Uterus (tissue), 4 donors: ENCODE measurements around the gene SLC9C1. TPM values are rescaled to one million over a fixed set of nuclear protein-coding genes. Genes with fewer than 3 reads are reported as not detected.

ENCODE experiments used
- DNase-seq, 2 donors: peaks; one replicate each; pipeline ENCODE4 v3.0.0-alpha.2; 2019 to 2020
- H3K27ac ChIP-seq, 2 donors: fragments of 200-600 bp; sonication (generic); 1 replicate in 1 of 2; 2 replicates in 1 of 2; pipeline ENCODE4 v1.5.1; 2016 to 2018
- H3K27me3 ChIP-seq, 2 donors: fragments of 200-600 bp; sonication (generic); one replicate each; pipeline ENCODE4 v1.5.1; 2018 to 2019; ENCODE audit warnings: control low read depth in 1 of 2
- H3K36me3 ChIP-seq, 2 donors: fragments of 200-600 bp; sonication (generic); one replicate each; pipeline ENCODE4 v1.5.1; 2019; ENCODE audit warnings: control low read depth in 1 of 2
- H3K4me1 ChIP-seq, 2 donors: fragments of 200-600 bp; sonication (generic); one replicate each; pipeline ENCODE4 v1.5.1; 2018 to 2019; ENCODE audit warnings: control low read depth in 1 of 2
- H3K4me3 ChIP-seq, 2 donors: fragments of 200-600 bp; sonication (generic); 1 replicate in 1 of 2; 2 replicates in 1 of 2; pipeline ENCODE4 v1.5.1; 2018 to 2019; ENCODE audit warnings: mild to moderate bottlenecking in 1 of 2
- H3K9me3 ChIP-seq, 2 donors: fragments of 200-600 bp; sonication (generic); one replicate each; pipeline ENCODE4 v1.5.1; 2019; ENCODE audit warnings: control low read depth in 1 of 2
- POLR2A ChIP-seq, 2 donors: fragments of 450-650 bp; IDR thresholded peaks; one replicate each; pipeline ENCODE4 v1.6.1; 2016; ENCODE audit warnings: antibody characterized with exemption in 2 of 2, mild to moderate bottlenecking in 1 of 2, moderate library complexity in 1 of 2
- intact Hi-C: fragments of 100-400 bp; cut with DNase I; formaldehyde crosslinking; loops from one replicate; pipeline ENCODE4 v1.15.1; 2023; ENCODE audit warnings: low total_unique reads
- total RNA-seq, 4 donors: library from RNA; depleted of rRNA in 3 of 4; stranded (reverse); fragments of >200 nt in 3 of 4; gene quantifications; one replicate each; pipeline versions ENCODE4 v1.1.0 to v1.2.4, GENCODE V29; 2014 to 2023
- TF ChIP-seq, protein P1 (sequence below), 4 experiments: fragments of 200-600 bp in 2 of 4; fragments of 450-650 bp in 2 of 4; sonication (generic) in 2 of 4; IDR thresholded peaks; one replicate each; pipeline ENCODE4 v1.5.1; 2016 to 2019; ENCODE audit warnings: antibody characterized with exemption in 4 of 4, mild to moderate bottlenecking in 2 of 4, moderate library complexity in 1 of 4
- donor health status: DM: yes; HTN: yes; CAD: no.

Gene SLC9C1
- total RNA-seq, 4 donors from 2014 or later = 0.49 to 1.7 TPM; not detected in 2

DNA sequence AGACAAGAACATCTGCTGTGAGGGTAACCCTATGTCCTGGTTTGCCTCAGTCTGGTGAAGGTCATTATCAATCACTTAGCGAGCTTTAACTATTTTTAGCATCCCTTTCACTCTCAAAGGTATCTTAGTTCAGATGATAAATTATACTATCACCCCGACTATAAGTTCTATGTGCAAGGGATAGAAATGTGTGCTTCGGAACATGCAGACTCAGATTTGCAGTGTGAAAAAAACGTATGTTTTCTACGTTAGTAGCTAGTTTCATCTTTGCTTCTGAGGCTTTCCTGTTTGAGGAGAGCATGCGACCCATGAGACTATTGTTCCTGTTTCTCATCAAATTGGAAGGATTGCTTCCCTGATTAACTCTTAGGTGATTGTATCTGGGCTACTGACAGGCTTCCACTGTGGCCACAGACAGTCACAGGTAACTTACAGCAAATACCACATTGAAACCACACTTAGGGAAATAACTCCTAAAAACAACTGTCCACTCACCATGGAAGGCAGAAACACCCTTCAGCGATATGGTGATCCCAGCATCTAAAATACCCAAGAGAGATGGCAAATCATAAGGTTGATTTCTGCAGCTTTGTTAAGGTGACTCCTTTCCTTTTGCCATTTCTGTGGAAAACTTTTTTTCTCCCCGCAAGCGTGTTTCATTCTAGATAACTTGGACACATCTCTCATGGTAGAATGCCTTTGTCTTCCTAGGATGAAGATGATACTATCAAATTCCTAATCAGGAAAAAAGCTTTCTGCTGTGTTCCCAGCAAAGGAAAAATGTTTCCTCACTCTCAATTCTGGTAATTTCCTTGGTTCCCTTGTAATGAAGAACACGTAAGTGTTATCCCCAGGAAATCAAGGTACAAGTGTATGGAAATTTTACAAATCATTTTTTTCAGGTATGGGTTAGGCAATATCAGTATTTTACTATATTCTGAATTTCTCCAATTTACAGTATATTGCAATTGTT is 166.2 kb downstream of the SLC9C1 start:
- intact Hi-C loops = no loop called here
- no peak for TF ChIP-seq POLR2A (IDR thresholded peaks at IDR 0.05)
- TF ChIP-seq, protein P1, sequence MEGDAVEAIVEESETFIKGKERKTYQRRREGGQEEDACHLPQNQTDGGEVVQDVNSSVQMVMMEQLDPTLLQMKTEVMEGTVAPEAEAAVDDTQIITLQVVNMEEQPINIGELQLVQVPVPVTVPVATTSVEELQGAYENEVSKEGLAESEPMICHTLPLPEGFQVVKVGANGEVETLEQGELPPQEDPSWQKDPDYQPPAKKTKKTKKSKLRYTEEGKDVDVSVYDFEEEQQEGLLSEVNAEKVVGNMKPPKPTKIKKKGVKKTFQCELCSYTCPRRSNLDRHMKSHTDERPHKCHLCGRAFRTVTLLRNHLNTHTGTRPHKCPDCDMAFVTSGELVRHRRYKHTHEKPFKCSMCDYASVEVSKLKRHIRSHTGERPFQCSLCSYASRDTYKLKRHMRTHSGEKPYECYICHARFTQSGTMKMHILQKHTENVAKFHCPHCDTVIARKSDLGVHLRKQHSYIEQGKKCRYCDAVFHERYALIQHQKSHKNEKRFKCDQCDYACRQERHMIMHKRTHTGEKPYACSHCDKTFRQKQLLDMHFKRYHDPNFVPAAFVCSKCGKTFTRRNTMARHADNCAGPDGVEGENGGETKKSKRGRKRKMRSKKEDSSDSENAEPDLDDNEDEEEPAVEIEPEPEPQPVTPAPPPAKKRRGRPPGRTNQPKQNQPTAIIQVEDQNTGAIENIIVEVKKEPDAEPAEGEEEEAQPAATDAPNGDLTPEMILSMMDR (IDR thresholded peaks at IDR 0.05) = no peak
- H3K9me3 ChIP-seq = no peaks in the 10 kb centered on the region
- no peaks in the 10 kb centered on the region for H3K36me3 ChIP-seq
- DNase-seq = no peak
- H3K4me3 ChIP-seq = no peak overlapping the region
- H3K27ac ChIP-seq = no peak overlapping the region
- no peaks in the 10 kb centered on the region for H3K4me1 ChIP-seq
- no peaks in the 10 kb centered on the region for H3K27me3 ChIP-seq

DNA sequence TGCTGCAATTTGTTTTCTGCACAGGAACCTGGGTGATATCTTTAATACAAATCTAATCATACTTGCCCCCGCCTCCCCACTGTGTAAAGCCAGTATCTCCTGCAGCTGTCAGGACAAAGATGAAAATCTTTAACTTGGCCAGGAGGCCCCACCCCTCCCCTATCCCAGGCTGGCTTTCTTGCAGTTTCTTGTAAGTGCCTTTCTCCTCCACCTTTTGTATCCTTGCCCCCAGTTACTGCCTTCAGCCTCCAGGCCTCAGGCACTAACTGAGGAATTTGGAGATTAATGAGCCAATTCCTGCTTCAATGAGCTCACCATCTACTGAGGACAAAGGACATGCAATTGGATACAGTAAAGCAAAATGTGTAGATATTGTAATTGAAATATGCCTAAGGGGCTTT is 167.5 kb downstream of the SLC9C1 start:
- H3K27me3 ChIP-seq = no peaks in the 10 kb centered on the region
- H3K36me3 ChIP-seq = no peaks in the 10 kb centered on the region
- intact Hi-C loops = no loop called here
- no peak overlapping the region for H3K4me3 ChIP-seq
- no peaks in the 10 kb centered on the region for H3K9me3 ChIP-seq
- DNase-seq = no peak
- TF ChIP-seq, protein P1 (IDR thresholded peaks at IDR 0.05) = no peak
- TF ChIP-seq POLR2A (IDR thresholded peaks at IDR 0.05) = no peak
- H3K4me1 ChIP-seq = no peaks in the 10 kb centered on the region
- H3K27ac ChIP-seq = no peak overlapping the region

DNA sequence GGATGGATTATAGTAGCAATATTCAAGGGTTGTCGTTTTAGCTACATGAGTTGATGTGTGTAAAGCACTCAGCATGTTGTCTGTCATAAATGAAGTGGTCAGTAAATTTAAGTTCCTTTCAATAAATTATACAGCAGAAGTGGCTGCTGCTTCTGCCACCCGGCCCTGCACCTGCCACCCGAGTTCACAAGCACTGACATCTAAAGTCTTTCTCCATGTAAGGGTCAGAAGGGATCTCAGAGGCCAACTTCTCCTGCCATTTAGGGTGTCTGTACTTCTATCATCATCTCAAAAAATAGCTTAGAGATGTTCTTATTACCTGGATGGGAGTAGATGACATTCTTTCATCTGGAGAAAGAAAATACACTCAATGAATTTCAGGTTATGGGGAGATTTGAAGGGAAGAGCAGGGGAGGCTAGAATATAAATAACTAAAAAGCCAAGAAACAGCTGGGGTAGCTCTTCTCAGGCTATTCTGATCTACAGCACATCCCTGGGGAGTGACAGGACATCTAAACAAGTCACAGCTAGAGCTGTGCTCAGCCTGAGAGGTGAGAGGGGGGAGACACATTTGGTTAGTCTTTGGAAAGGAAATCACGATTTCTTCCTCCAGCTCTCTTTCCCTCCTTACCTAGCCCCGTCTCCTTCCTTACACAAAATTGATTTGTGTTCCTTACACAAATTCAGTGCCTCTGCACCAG is 169.0 kb downstream of the SLC9C1 start:
- no peak overlapping the region for H3K27ac ChIP-seq

DNA sequence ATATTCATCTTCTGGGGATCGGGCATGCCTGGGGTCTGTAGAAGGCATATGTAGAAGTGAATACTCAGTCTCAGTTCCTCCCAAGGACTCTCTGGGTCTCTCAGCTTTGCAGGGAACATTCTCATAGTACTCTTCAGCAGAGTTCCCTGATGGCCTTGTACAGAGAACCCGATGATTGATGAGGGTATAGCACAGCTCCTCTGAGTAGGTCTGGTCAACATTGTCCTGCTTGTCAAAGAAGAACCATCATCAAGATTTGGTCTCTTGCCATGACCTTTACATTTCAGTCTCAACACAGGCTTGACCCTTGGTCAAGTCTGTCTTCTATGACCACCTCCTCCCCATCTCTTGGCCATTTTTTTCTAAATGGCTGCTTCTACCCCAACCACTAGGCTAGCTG is 170.5 kb downstream of the SLC9C1 start:
- DNase-seq = no peak
- TF ChIP-seq, protein P1 (IDR thresholded peaks at IDR 0.05) = no peak
- TF ChIP-seq POLR2A (IDR thresholded peaks at IDR 0.05) = no peak
- Histone ChIP-seq H3K27ac (no peak overlapping the region), H3K4me1 (no peaks in the 10 kb centered on the region), H3K9me3 (no peaks in the 10 kb centered on the region), H3K36me3 (no peaks in the 10 kb centered on the region), H3K27me3 (no peaks in the 10 kb centered on the region), H3K4me3 (no peak overlapping the region)
- intact Hi-C loops = no loop called here

More for the DNA sequence above, 169.0 kb downstream of the SLC9C1 start:
- no peak for DNase-seq
- no peaks in the 10 kb centered on the region for H3K36me3 ChIP-seq
- no peak overlapping the region for H3K4me3 ChIP-seq
- TF ChIP-seq, protein P1 (IDR thresholded peaks at IDR 0.05) = no peak
- TF ChIP-seq POLR2A (IDR thresholded peaks at IDR 0.05) = no peak
- H3K9me3 ChIP-seq = no peaks in the 10 kb centered on the region
- H3K27me3 ChIP-seq = no peaks in the 10 kb centered on the region
- H3K4me1 ChIP-seq = no peaks in the 10 kb centered on the region
- intact Hi-C loops = no loop called here

DNA sequence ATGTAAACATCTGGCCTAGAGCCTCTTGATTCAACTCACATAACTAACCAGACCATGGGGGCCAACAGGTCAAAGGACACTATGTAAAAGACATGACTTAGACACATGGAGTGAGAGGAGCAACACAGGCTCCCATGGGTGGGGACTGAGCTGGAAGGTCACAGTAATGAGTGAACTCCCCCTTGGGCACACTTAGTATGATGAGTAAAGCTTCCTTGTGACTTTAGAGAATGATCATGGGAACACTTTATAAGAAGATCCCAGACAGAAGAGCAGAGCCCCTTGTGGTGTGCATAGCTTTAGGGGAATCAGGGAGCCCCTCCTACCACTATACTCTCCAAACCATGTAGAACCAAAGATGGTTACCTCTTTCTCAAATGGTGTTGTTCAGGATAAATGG is 171.1 kb downstream of the SLC9C1 start:
- H3K36me3 ChIP-seq = no peaks in the 10 kb centered on the region
- DNase-seq = no peak
- no peak overlapping the region for H3K4me3 ChIP-seq
- H3K9me3 ChIP-seq = no peaks in the 10 kb centered on the region
- H3K27me3 ChIP-seq = no peaks in the 10 kb centered on the region
- H3K27ac ChIP-seq = no peak overlapping the region
- TF ChIP-seq, protein P1 (IDR thresholded peaks at IDR 0.05) = no peak
- TF ChIP-seq POLR2A (IDR thresholded peaks at IDR 0.05) = no peak
- H3K4me1 ChIP-seq = no peaks in the 10 kb centered on the region
- intact Hi-C loops = no loop called here
